ENCODE results near the gene LRR1.

- TF ChIP-seq, protein P1, sequence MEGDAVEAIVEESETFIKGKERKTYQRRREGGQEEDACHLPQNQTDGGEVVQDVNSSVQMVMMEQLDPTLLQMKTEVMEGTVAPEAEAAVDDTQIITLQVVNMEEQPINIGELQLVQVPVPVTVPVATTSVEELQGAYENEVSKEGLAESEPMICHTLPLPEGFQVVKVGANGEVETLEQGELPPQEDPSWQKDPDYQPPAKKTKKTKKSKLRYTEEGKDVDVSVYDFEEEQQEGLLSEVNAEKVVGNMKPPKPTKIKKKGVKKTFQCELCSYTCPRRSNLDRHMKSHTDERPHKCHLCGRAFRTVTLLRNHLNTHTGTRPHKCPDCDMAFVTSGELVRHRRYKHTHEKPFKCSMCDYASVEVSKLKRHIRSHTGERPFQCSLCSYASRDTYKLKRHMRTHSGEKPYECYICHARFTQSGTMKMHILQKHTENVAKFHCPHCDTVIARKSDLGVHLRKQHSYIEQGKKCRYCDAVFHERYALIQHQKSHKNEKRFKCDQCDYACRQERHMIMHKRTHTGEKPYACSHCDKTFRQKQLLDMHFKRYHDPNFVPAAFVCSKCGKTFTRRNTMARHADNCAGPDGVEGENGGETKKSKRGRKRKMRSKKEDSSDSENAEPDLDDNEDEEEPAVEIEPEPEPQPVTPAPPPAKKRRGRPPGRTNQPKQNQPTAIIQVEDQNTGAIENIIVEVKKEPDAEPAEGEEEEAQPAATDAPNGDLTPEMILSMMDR (IDR thresholded peaks at IDR 0.05) = no peak
- no peak for TF ChIP-seq POLR2A (IDR thresholded peaks at IDR 0.05)
These were observed 22.6 kb downstream of the LRR1 start for GRCh38 chr14:49621114-49621881.

All from heart left ventricle (tissue), 13 donors.